Mucosa of descending colon (tissue), 3 donors: ENCODE data around the gene AVPR2. TPM values are rescaled to one million over a fixed set of nuclear protein-coding genes. Genes with fewer than 3 reads are reported as not detected.

ENCODE experiments used
- ATAC-seq: fragments of 200-7000 bp; cut with Tn5 transposase; one replicate; pipeline ENCODE4 v1.9.1; 2020; ENCODE audit warnings: mild to moderate bottlenecking, moderate library complexity
- DNase-seq, 3 donors: peaks; one replicate each; pipeline ENCODE4 v3.0.0-alpha.2; 2020
- H3K36me3 ChIP-seq: fragments of 200-600 bp; one replicate; pipeline ENCODE4 v1.8.0; 2021; ENCODE audit warnings: low read depth, mild to moderate bottlenecking
- H3K4me1 ChIP-seq: fragments of 200-600 bp; one replicate; pipeline ENCODE4 v1.8.0; 2021; ENCODE audit warnings: low read depth, mild to moderate bottlenecking
- H3K4me3 ChIP-seq: fragments of 200-600 bp; one replicate; pipeline ENCODE4 v1.8.0; 2021; ENCODE audit warnings: mild to moderate bottlenecking
- H3K9me3 ChIP-seq: fragments of 200-600 bp; one replicate; pipeline ENCODE4 v1.8.0; 2021; ENCODE audit warnings: mild to moderate bottlenecking
- CTCF ChIP-seq: fragments of 200-600 bp; IDR thresholded peaks from one replicate; pipeline ENCODE4 v1.8.0; 2022; ENCODE audit warnings: antibody characterized with exemption, mild to moderate bottlenecking
- intact Hi-C, 2 donors: fragments of 100-400 bp; cut with DNase I in 1 of 2; cut with micrococcal nuclease in 1 of 2; formaldehyde crosslinking; loops; one replicate each; pipeline versions ENCODE4 v1.11.0 to v1.11.1; 2022; cut with DNase I, micrococcal nuclease
- total RNA-seq, 3 donors: library from RNA; stranded (reverse); fragmentation: NEBNext Ultra II Directional in 2 of 3; extraction: Animal tissue kit (Norgen Biotek cat#: 25700) in 2 of 3; gene quantifications; one replicate each; pipeline versions ENCODE4 v1.2.1 to v1.2.4, GENCODE V29; 2021 to 2023
- donor health status: DM: no; HTN: no; CAD: no; lungs with moderate emphysema.
- donor health status: DM: no; HTN: no; CAD: no.
- donor health status: DM: no; HTN: yes; CAD: no.

AVPR2 gene
- total RNA-seq, 3 donors from 2014 or later = 0.43 to 0.78 (median 0.54) TPM

DNA sequence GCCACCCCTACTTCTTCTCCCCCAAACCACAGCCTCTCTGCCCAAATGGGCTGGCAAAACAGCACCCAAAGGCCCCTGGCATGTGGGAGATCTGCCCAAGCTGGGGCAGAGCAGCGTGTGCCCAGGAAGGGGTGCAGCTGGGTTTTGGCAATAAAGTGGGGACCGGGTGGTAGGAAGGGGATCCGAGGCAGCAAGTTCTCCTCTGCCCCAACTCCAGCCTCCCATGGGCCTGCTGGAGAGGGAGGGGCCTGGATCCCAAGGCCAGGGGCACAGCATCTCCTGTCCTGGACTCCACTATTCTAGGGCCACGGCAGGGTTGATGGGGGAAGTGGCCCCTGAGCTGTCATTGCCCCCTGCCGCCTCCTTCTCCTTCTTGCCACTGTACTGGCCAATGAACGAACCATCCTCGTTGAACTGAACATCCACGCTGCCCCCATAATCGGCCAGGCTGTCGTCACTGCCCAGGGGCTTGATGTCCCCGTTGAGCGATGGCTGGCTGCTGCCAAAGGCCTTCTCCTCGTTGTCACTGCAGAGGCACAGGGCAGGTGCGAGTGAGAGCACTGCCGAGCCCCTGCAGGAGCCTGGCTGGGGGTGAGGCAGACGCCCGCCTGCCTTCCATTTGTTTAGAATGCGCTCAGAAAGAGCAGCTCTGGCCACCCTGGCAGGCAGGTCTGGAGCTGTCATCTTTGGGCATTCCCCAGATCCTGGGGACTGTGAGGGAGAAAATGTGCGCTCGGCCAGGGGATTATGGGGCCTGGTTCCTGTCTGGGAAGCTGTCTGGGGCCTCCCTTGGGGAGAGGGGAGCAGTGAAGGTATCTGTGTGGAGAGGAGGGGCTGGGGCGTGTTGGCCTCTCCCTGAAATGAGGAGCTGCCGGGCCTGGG is 41.9 kb upstream of the AVPR2 start:
- Histone ChIP-seq H3K4me3 (no peak overlapping the region), H3K36me3 (no peaks in the 10 kb centered on the region), H3K4me1 (no peaks in the 10 kb centered on the region), H3K9me3 (no peaks in the 10 kb centered on the region)
- ATAC-seq = no peak
- DNase-seq = no peak
- intact Hi-C loops = no loop called here
- TF ChIP-seq CTCF = no peak

DNA sequence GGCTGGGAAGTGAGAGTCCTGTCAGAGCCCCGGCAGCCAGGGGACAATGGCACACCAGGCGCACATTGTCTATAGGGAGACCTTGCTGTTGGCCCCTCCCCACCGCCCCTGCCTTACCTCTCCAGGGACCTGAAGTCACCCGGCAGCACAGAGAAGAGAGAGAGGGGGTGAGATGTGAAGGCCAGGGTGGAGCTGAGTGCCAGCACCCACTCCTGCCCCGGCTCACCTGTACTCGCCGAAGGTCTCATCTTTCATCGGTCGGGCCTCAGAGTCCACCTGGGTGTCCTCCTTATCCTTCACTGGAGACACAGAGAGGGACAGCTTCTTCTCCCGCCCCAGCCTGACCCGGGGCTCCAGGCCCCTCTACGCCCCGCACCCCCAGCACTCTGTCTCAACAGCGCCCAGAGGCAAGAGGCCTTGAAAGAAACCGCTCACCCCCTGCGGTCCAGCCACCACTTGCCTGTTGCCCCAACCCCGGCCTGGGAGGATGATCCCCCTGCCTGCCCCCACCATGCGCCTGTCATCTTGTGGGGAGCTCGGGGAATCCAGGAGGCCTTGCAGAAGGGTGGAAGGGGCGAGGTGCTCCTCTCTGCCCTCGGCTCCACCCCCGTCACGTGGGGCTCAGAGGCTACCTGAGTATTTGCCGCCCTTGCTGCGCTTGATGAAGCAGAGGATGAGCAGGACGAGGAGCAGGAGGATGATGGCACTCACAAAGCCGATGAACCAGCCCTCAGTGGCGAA is 41.1 kb upstream of the AVPR2 start:
- Histone ChIP-seq H3K9me3 (no peaks in the 10 kb centered on the region), H3K4me3 (no peak overlapping the region), H3K36me3 (no peaks in the 10 kb centered on the region), H3K4me1 (no peaks in the 10 kb centered on the region)
- ATAC-seq = no peak
- intact Hi-C loops = no loop called here
- DNase-seq = no peak
- no peak for TF ChIP-seq CTCF

DNA sequence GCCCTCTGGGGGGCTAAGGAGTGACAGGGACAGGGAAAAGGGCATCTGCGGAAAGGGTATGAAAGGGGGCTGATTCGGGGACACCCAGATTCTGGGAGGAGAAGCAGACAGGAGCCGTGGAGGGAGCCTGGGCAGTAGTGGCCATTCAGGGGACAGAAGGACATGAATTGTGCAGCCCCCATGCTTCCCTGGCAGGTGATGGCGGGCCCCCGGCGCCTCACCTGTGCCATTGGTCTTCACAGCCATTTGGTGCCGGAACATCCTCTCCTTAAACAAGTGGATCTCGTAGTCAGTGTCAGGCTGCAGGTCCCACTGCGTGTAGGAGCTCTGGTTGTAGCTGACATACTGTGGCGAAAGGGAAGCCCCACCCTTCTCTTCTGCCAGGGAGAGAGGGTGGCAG is 40.4 kb upstream of the AVPR2 start:
- Histone ChIP-seq H3K36me3 (no peaks in the 10 kb centered on the region), H3K9me3 (no peaks in the 10 kb centered on the region), H3K4me3 (no peak overlapping the region), H3K4me1 (no peaks in the 10 kb centered on the region)
- DNase-seq (no peak), ATAC-seq (no peak)
- no peak for TF ChIP-seq CTCF
- intact Hi-C loops = no loop called here

GRCh38 chrX:153864561-153865320 is 39.7 kb upstream of the AVPR2 start:
- H3K36me3 ChIP-seq = no peaks in the 10 kb centered on the region
- H3K4me3 ChIP-seq = no peak overlapping the region
- DNase-seq (no peak), ATAC-seq (no peak)
- TF ChIP-seq CTCF = no peak
- intact Hi-C loops = no loop called here
- no peaks in the 10 kb centered on the region for H3K4me1 ChIP-seq
- no peaks in the 10 kb centered on the region for H3K9me3 ChIP-seq

GRCh38 chrX:153865321-153865580 is 39.2 kb upstream of the AVPR2 start:
- Histone ChIP-seq H3K36me3 (no peaks in the 10 kb centered on the region), H3K4me3 (no peak overlapping the region), H3K9me3 (no peaks in the 10 kb centered on the region), H3K4me1 (no peaks in the 10 kb centered on the region)
- no peak for TF ChIP-seq CTCF
- no peak for DNase-seq
- intact Hi-C loops = no loop called here
- no peak for ATAC-seq
